Measurements from ENCODE around the gene C11orf87. TPM values are rescaled to one million over a fixed set of nuclear protein-coding genes. Genes with fewer than 3 reads are reported as not detected.

Gene C11orf87
- total and polyA plus RNA-seq, 10 of the 15 experiments (the other 5 are each of a cell fraction or from before 2014, with no cell fraction given): not detected

GRCh38 chr11:109416601-109417000 is 5.4 kb upstream of the C11orf87 start:
- Histone ChIP-seq H3K4me1 (ENCODE audit: control insufficient read depth, insufficient read depth, low read length) (no peaks in the 10 kb centered on the region), H3K9ac (ENCODE audit: control insufficient read depth, insufficient read depth, low read length) (no peak overlapping the region), H3K27me3 (replicated peaks in 1 of 2; ENCODE audit: control insufficient read depth in 2 of 2, insufficient read depth in 2 of 2, low read length in 1 of 2) (no peaks in the 10 kb centered on the region; a peak in 1 of 4 replicates), H4K20me1 (ENCODE audit: control insufficient read depth, insufficient read depth) (no peaks in the 10 kb centered on the region), H3K4me3 (no peak overlapping the region), H3K36me3 (ENCODE audit: control insufficient read depth in 2 of 2, insufficient read depth in 2 of 2, low read length in 1 of 2) (no peaks in the 10 kb centered on the region), H2AFZ (ENCODE audit: control insufficient read depth, low read depth, low read length) (no peak overlapping the region), H3K9me3 (replicated peaks; ENCODE audit: control insufficient read depth, insufficient read depth, low read length) (no peaks in the 10 kb centered on the region), H3K79me2 (ENCODE audit: control insufficient read depth, insufficient read depth, low read length) (no peaks in the 10 kb centered on the region), H3K4me2 (ENCODE audit: control insufficient read depth, insufficient read depth) (no peak overlapping the region), H3K27ac (ENCODE audit: control insufficient read depth, insufficient read depth) (no peak overlapping the region)
- FAIRE-seq: no peak
- POLR2A ChIA-PET: no interaction called here
- 0% methylated on average over 2 of the region's 2 CpGs for WGBS (ENCODE audit: insufficient coverage, insufficient replicate concordance, low lambda C conversion rate, missing lambda C conversion rate)
- in situ Hi-C loops (cut with MboI): no loop called here
- CTCF ChIA-PET: interaction anchor here (1.8 kb wide), 1 partner anchor 10 kb away, joined by 7 read pairs; no protein-coding TSS in a partner anchor
- RAD21 ChIA-PET (ENCODE audit: unreplicated experiment): no interaction called here
- BruUV-seq (replicated peaks): no TSS peak
- no peak for ATAC-seq
- TF ChIP-seq TARDBP (IDR thresholded peaks at IDR 0.05; ENCODE audit: borderline replicate concordance) (no peak), YY1 (IDR thresholded peaks at IDR 0.05; ENCODE audit: low read depth, low read length) (no peak), NBN (IDR thresholded peaks at IDR 0.05) (no peak), ZNF274 (IDR thresholded peaks at IDR 0.05; ENCODE audit: insufficient read depth, insufficient read length) (no peak), POLR2AphosphoS5 (IDR thresholded peaks at IDR 0.05; ENCODE audit: low read length) (no peak), RUNX3 (IDR thresholded peaks at IDR 0.05; ENCODE audit: low read length) (no peak), MLLT1 (IDR thresholded peaks at IDR 0.05) (no peak), ZBED1 (IDR thresholded peaks at IDR 0.05; ENCODE audit: borderline replicate concordance) (no peak), HCFC1 (IDR thresholded peaks at IDR 0.05; ENCODE audit: low read length) (no peak), RAD21 (IDR thresholded peaks at IDR 0.05; ENCODE audit: insufficient read depth, low read depth, low read length) (no peak), YBX1 (IDR thresholded peaks at IDR 0.05) (no peak), KDM1A (IDR thresholded peaks at IDR 0.05; ENCODE audit: borderline replicate concordance) (no peak), NFIC (IDR thresholded peaks at IDR 0.05; ENCODE audit: low read depth, low read length) (no peak)
- no peak for DNase-seq (ENCODE audit: low read depth, low spot score)
- SMC1A ChIA-PET (ENCODE audit: uncharacterized antibody, unreplicated experiment): no interaction called here
- intact Hi-C loops (cut with micrococcal nuclease; ENCODE audit: unreplicated experiment): no loop called here
